GM18498 (cell line): ENCODE results near the gene P3H2.

ENCODE experiments used
- ATAC-seq: cut with Tn5 transposase; IDR thresholded peaks from one replicate; pipeline ENCODE4 v1.9.1; 2021; ENCODE audit warnings: mild to moderate bottlenecking, moderate library complexity; ENCODE audit not compliant: unreplicated experiment

The P3H2 gene

GRCh38 chr3:190019844-190020243, 100.9 kb downstream of the P3H2 start:
- no peak for ATAC-seq

GRCh38 chr3:190019006-190019405, 101.7 kb downstream of the P3H2 start:
- no peak for ATAC-seq

- no peak for ATAC-seq
Observed at GRCh38 chr3:190018460-190018859, 102.2 kb downstream of the P3H2 start.

GRCh38 chr3:190017521-190018288, 103.0 kb downstream of the P3H2 start:
- no peak for ATAC-seq

- no peak for ATAC-seq
Observed at GRCh38 chr3:190016966-190017365, 103.7 kb downstream of the P3H2 start.

GRCh38 chr3:190014940-190015339, 105.8 kb downstream of the P3H2 start:
- ATAC-seq, result no peak

- ATAC-seq, result no peak
Observed at GRCh38 chr3:190013943-190014924, 106.5 kb downstream of the P3H2 start.

- ATAC-seq, result no peak
Observed at GRCh38 chr3:190012784-190013183, 107.9 kb downstream of the P3H2 start.

GRCh38 chr3:190012314-190012782, 108.3 kb downstream of the P3H2 start:
- ATAC-seq, result no peak

- ATAC-seq, result no peak
Observed at GRCh38 chr3:190010486-190010885, 110.2 kb downstream of the P3H2 start.

GRCh38 chr3:190009614-190010013, 111.1 kb downstream of the P3H2 start:
- ATAC-seq, result no peak

GRCh38 chr3:190008432-190008831, 112.3 kb downstream of the P3H2 start:
- no peak for ATAC-seq

GRCh38 chr3:190005343-190006113, 115.2 kb downstream of the P3H2 start:
- ATAC-seq, result no peak

- no peak for ATAC-seq
Observed at GRCh38 chr3:190004656-190005055, 116.0 kb downstream of the P3H2 start.

- ATAC-seq, result no peak
Observed at GRCh38 chr3:190003681-190004123, 117.0 kb downstream of the P3H2 start.

- no peak for ATAC-seq
Observed at GRCh38 chr3:190003068-190003467, 117.6 kb downstream of the P3H2 start.

- no peak for ATAC-seq
Observed at GRCh38 chr3:190001426-190001825, 119.3 kb downstream of the P3H2 start.

GRCh38 chr3:190000861-190001196, 119.9 kb downstream of the P3H2 start:
- no peak for ATAC-seq

- no peak for ATAC-seq
Observed at GRCh38 chr3:190000187-190000860, 120.4 kb downstream of the P3H2 start.

GRCh38 chr3:189999718-190000117, 121.0 kb downstream of the P3H2 start:
- no peak for ATAC-seq
